PC-3 (cell line): ENCODE data around the gene PHF1. TPM values are rescaled to one million over a fixed set of nuclear protein-coding genes. Genes with fewer than 3 reads are reported as not detected.
A peak's percentile ranks its signal among the peaks of the same experiment; 100 is the strongest.

ENCODE experiments used
- ATAC-seq: fragments of 200-7000 bp; cut with Tn5 transposase; 2 replicates; pipeline ENCODE4 v1.9.1; 2020; ENCODE audit warnings: mild to moderate bottlenecking, moderate library complexity
- BruUV-seq: library from RNA; stranded (reverse); fragments of 400-500 nt; replicated peaks from 2 replicates; lab custom pipeline; 2021; lab: Mats Ljungman, UMichigan
- CTCF ChIA-PET: fragments of 300-600 bp; sonication (Branson Sonifier 250); formaldehyde crosslinking; loops from one replicate; lab custom pipeline; 2022; ENCODE audit warnings: antibody characterized with exemption; lab: Charles Lee
- POLR2A ChIA-PET: fragments of 300-600 bp; sonication (Branson Sonifier 250); formaldehyde crosslinking; loops from one replicate; lab custom pipeline; 2022; ENCODE audit warnings: antibody characterized with exemption; ENCODE audit not compliant: unreplicated experiment; lab: Charles Lee
- DNase-seq: peaks from one replicate; pipeline ENCODE4 v3.0.0-alpha.2; 2015
- H2AFZ ChIP-seq: fragments of 300-600 bp; sonication (generic); 2 replicates; pipeline ENCODE4 v1.6.0; 2016; ENCODE audit warnings: antibody characterized with exemption, low read length
- H3F3A ChIP-seq: fragments of 300-600 bp; sonication (generic); one replicate; pipeline ENCODE4 v1.6.0; 2017; ENCODE audit warnings: antibody characterized with exemption, low read length, control low read depth, mild to moderate bottlenecking; ENCODE audit not compliant: unreplicated experiment
- H3K27ac ChIP-seq: fragments of 300-600 bp; sonication (generic); 2 replicates; pipeline ENCODE4 v1.5.1; 2016; ENCODE audit warnings: mild to moderate bottlenecking, low read length
- H3K27me3 ChIP-seq: fragments of 300-600 bp; sonication (generic); 2 replicates; pipeline ENCODE4 v1.6.1; 2016; ENCODE audit warnings: low read length, mixed read lengths
- H3K36me3 ChIP-seq: fragments of 300-600 bp; sonication (generic); 2 replicates; pipeline ENCODE4 v1.6.1; 2016; ENCODE audit warnings: low read depth, mixed run types, low read length, mixed read lengths
- H3K4me1 ChIP-seq: fragments of 300-600 bp; sonication (generic); 2 replicates; pipeline ENCODE4 v1.5.1; 2016; ENCODE audit warnings: low read length; ENCODE audit not compliant: insufficient read depth
- H3K4me2 ChIP-seq: fragments of 300-600 bp; sonication (generic); 2 replicates; pipeline ENCODE4 v1.6.0; 2016; ENCODE audit warnings: low read length
- H3K4me3 ChIP-seq: fragments of 300-600 bp; sonication (generic); 2 replicates; pipeline ENCODE4 v1.5.1; 2016; ENCODE audit warnings: mild to moderate bottlenecking, low read length, mixed read lengths
- H3K79me2 ChIP-seq: fragments of 300-600 bp; sonication (generic); 2 replicates; pipeline ENCODE4 v1.6.1; 2017; ENCODE audit warnings: low read length, mixed read lengths
- H3K9ac ChIP-seq: fragments of 300-600 bp; sonication (generic); 2 replicates; pipeline ENCODE4 v1.6.0; 2016; ENCODE audit warnings: mild to moderate bottlenecking, low read length
- H3K9me2 ChIP-seq: fragments of 300-600 bp; sonication (generic); replicated peaks from 2 replicates; pipeline ENCODE4 v1.6.1; 2016; ENCODE audit warnings: mixed run types, low read length, mixed read lengths
- H3K9me3 ChIP-seq: fragments of 300-600 bp; sonication (generic); 2 replicates; pipeline ENCODE4 v1.6.1; 2016; ENCODE audit warnings: low read length, mixed read lengths
- H4K20me1 ChIP-seq: fragments of 300-600 bp; sonication (generic); 2 replicates; pipeline ENCODE4 v1.6.1; 2016; ENCODE audit warnings: low read length, mixed read lengths
- EZH2 ChIP-seq: fragments of 300-600 bp; sonication (generic); IDR thresholded peaks from one replicate; pipeline ENCODE4 v1.6.1; 2017; ENCODE audit warnings: antibody characterized with exemption, mild to moderate bottlenecking, low read length; ENCODE audit not compliant: unreplicated experiment
- EZH2phosphoT487 ChIP-seq: fragments of 300-600 bp; sonication (generic); IDR thresholded peaks from 2 replicates; pipeline ENCODE4 v1.6.1; 2018; ENCODE audit warnings: mild to moderate bottlenecking, antibody characterized with exemption, low read length, borderline replicate concordance
- intact Hi-C: fragments of 100-400 bp; cut with micrococcal nuclease; formaldehyde crosslinking; loops from 2 replicates; pipeline ENCODE4 v1.9.0; 2023
- total RNA-seq: library from RNA; depleted of rRNA; stranded (reverse); fragments of >200 nt; gene quantifications from 2 replicates; pipeline ENCODE4 v1.2.3, GENCODE V29; 2014
- TF ChIP-seq, protein P1 (sequence below): fragments of 300-600 bp; sonication (generic); conservative IDR thresholded peaks from 2 replicates; pipeline ENCODE4 v1.5.1; 2017; ENCODE audit warnings: antibody characterized with exemption, low read depth, mild to moderate bottlenecking, low read length

The PHF1 gene
- total RNA-seq, 1 experiment from 2014 or later, result 36.6 TPM

DNA sequence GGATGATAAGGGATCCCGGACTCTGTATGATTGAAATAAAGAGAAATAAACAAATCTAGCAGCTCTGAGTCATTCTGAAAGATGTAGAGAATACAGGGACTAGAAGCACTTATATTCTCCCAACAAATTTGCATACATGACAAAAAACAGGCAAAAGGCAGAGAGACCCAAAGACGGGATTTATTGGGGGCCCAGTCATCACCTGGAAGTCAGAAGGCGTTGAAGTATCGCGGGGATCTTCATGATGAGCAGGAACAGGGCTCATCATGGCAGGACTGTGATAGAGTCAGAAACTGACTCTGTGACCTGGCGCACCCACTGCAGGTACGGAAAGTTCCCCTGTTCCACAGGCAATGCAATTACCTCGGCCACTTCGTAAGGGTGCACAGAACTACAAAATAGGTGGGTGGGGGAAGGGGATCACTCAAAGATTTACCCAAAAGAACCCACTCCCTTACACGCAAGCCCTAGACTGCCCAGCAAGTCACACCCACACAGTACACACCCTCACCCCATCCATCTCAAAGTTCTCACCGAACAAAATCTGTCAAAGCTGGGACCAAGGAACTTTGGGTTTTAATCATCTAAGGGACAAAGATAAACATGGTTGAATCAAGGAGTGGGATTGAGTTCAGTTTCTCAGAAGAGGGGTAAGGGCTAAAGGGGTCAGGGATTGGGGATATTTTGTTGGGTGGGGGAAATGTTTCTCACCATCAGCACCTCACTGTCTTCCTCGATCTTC lies 5.7 kb downstream of the PHF1 start:
- H2AFZ ChIP-seq, result no peak overlapping the region
- peak overlapping the region; percentile 99 for H3K4me2 ChIP-seq
- peaks cover 21% of the 10 kb centered on the region; the same call in 1 of the 2 replicates for H3K36me3 ChIP-seq
- no peak for DNase-seq
- POLR2A ChIA-PET, result no interaction called here
- peak overlapping the region; percentile 82 for H3K27ac ChIP-seq
- H3K4me1 ChIP-seq, result peaks cover 28% of the 10 kb centered on the region
- TF ChIP-seq EZH2phosphoT487, result no peak
- TF ChIP-seq, protein P1, sequence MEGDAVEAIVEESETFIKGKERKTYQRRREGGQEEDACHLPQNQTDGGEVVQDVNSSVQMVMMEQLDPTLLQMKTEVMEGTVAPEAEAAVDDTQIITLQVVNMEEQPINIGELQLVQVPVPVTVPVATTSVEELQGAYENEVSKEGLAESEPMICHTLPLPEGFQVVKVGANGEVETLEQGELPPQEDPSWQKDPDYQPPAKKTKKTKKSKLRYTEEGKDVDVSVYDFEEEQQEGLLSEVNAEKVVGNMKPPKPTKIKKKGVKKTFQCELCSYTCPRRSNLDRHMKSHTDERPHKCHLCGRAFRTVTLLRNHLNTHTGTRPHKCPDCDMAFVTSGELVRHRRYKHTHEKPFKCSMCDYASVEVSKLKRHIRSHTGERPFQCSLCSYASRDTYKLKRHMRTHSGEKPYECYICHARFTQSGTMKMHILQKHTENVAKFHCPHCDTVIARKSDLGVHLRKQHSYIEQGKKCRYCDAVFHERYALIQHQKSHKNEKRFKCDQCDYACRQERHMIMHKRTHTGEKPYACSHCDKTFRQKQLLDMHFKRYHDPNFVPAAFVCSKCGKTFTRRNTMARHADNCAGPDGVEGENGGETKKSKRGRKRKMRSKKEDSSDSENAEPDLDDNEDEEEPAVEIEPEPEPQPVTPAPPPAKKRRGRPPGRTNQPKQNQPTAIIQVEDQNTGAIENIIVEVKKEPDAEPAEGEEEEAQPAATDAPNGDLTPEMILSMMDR, result no peak
- no peak for TF ChIP-seq EZH2
- CTCF ChIA-PET, result interaction anchor here (0.5 kb wide), 1 partner anchor 32 kb away, joined by 3 read pairs; no protein-coding TSS in a partner anchor
- no peaks in the 10 kb centered on the region for H3K27me3 ChIP-seq
- ATAC-seq, result no peak
- peak overlapping the region; percentile 86 for H3K9ac ChIP-seq
- intact Hi-C loops, result loop anchor here (10.0 kb wide), 1 partner anchor 212 kb away; the partner anchor contains the start of genes HSD17B8, RING1, RXRB and SLC39A7
- H3K4me3 ChIP-seq, result peak overlapping the region; percentile 81
- no peaks in the 10 kb centered on the region for H4K20me1 ChIP-seq
- no peaks in the 10 kb centered on the region for H3K9me2 ChIP-seq
- H3K79me2 ChIP-seq, result peaks cover 29% of the 10 kb centered on the region
- BruUV-seq, result no TSS peak
- H3K9me3 ChIP-seq, result no peaks in the 10 kb centered on the region
- H3F3A ChIP-seq, result no peaks in the 10 kb centered on the region

DNA sequence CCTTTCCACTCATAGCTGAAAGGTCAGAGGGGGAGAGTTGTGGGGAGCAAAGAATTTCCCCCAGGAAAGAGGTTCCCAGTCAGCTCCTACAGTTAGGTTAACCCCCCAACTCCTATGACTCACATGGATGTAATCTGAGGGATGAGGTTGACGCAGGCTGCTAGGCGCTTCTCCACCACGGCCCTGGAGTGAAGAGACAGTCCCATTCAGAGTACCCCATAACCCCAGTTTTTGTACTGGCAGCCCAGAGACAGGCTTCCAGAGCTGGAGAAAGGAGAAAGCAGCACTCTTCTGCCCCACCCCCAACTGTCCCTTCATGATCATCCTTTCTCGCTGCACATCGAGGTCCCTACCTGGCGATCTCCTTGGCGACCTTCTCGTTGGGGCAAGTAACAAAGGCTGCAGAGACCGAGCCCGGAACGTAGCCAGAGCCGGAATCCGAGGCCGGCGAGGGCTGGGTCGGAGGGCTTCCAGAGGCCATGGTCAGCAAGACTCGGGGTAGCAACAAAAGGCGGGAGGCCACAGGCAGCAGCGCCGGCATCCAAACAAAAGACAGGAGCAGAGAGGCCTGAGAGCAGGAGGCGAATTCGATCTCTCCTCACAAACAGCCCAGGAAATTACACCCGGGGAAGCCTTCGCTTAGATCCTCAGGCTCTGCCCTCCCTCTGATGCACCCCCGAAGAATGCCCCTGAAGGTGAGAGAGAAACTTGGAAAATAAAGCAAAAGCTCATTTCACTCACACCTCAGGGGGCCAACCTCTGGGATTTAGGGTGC lies 6.5 kb downstream of the PHF1 start:
- DNase-seq (peak; percentile 66), ATAC-seq (peak; percentile 39)
- peaks cover 28% of the 10 kb centered on the region for H3K4me1 ChIP-seq
- H4K20me1 ChIP-seq, result no peaks in the 10 kb centered on the region
- TF ChIP-seq EZH2phosphoT487 (no peak), EZH2 (no peak)
- TF ChIP-seq, protein P1, result no peak
- peak overlapping the region; percentile 91 for H2AFZ ChIP-seq
- H3K27ac ChIP-seq, result peak overlapping the region; percentile 82
- TSS peak; percentile 79 for BruUV-seq
- intact Hi-C loops, result loop anchor here (10.0 kb wide), 1 partner anchor 213 kb away; the partner anchor contains the start of genes HSD17B8, RING1, RXRB and SLC39A7
- H3K9me2 ChIP-seq, result no peaks in the 10 kb centered on the region
- peaks cover 21% of the 10 kb centered on the region; the same call in 1 of the 2 replicates for H3K36me3 ChIP-seq
- peaks cover 27% of the 10 kb centered on the region for H3K79me2 ChIP-seq
- H3F3A ChIP-seq, result no peaks in the 10 kb centered on the region
- peak overlapping the region; percentile 81 for H3K4me3 ChIP-seq
- no peaks in the 10 kb centered on the region for H3K9me3 ChIP-seq
- peak overlapping the region; percentile 86 for H3K9ac ChIP-seq
- peak overlapping the region; percentile 99 for H3K4me2 ChIP-seq
- ChIA-PET CTCF (interaction anchor here (0.5 kb wide), 1 partner anchor 33 kb away, joined by 3 read pairs; no protein-coding TSS in a partner anchor), POLR2A (interaction anchor here (0.6 kb wide), 1 partner anchor 824 kb away, joined by 6 read pairs; no protein-coding TSS in a partner anchor)
- H3K27me3 ChIP-seq, result no peaks in the 10 kb centered on the region
